HPDE6-E6E7 (cell line): ENCODE data around the gene PCYT1B.
A peak's percentile ranks its signal among the peaks of the same experiment; 100 is the strongest.
"Not testable (repeated sequence)": the region's sequence is repeated elsewhere in the genome, so short reads cannot be mapped to it uniquely, and the experiment has no call there.

Experiments
- DNase-seq: peaks from one replicate; pipeline ENCODE4 v3.0.0; 2011; ENCODE audit warnings: missing footprints; ENCODE audit errors: extremely low spot score

Gene PCYT1B

DNA sequence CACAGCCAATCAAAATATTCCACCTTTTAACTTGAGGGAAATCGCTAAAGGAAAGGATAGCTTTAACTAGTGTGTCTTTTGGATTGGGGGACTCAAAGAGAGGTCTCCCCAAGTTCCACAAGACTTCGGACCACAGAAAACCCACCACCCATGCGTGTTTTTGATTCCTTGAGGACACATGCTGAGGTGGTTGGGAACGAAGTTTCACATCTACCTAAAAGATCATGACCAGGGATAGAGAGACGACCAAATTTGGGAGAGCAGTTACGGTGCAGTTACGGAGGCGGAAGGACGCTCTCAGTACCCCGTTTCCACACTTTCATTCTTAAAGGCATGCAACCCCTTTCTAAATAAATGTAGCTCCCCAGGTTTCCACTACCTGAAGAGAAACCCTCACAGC, 1.1 kb downstream of the PCYT1B start:
- DNase-seq, result no peak

- no peak for DNase-seq
Measured at GRCh38 chrX:24643116-24643515, 4.0 kb downstream of the PCYT1B start.

DNA sequence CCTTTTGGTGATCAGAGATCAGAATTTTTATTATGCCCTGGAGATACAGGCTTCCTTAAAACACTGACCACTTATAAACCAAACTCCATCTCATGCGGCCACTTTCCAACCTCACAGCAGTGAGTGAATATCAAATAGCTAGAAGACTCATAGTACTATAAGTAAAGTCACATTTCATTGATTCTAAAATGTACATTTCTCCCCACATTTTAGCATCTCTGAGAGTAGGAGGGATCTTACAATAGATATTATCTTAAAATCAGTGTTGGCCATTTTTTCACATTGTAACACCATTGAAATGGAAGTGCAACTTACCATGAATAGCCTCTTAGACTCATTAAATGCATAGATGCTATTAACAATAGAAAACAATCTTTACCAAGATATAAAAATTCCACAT, 17.4 kb downstream of the PCYT1B start:
- DNase-seq, result no peak

- no peak for DNase-seq
Measured at GRCh38 chrX:24619647-24620046, 27.5 kb downstream of the PCYT1B start.

DNA sequence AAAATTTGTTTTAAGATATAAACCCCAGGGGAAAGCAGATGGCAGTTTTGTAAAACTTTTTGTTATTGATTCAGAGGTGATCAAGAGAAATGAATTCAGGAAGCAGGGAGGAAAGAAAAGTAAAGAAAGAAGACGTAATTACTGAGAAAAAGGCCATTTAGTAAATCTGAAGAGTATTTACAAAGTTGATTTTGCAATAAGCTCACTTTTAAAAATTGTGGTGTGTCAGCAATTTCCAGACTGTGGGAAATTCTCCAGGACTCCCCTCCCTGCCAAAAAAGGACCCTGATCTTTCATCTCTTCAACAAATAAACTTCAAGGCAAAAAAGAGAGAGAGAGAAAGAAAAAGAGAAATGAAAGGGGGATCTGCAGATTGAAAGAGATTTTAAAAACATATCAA, 36.6 kb downstream of the PCYT1B start:
- no peak for DNase-seq

DNA sequence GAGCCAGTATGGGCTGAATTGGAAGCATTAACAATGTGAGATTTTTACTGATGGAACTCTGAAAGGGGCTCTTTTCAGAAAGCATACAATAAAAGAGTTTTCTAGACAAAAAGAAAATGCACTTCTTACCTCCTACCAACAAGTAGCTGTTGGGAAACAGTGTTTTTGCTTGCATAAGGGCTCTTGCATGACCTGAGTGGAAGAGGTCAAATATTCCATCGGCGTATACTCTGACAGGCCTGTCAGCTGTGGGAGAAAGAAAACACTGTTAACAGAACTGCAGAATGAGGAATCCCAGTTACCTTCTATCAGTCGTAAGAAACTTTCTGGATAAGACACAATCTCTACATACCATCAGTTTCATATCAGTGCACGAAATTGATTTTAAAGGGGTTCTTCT, 39.5 kb downstream of the PCYT1B start:
- DNase-seq, result no peak

GRCh38 chrX:24605941-24606340, 41.2 kb downstream of the PCYT1B start:
- not testable (repeated sequence) for DNase-seq

- no peak for DNase-seq
Measured at GRCh38 chrX:24603191-24603590, 44.0 kb downstream of the PCYT1B start.

GRCh38 chrX:24601858-24602257, 45.3 kb downstream of the PCYT1B start:
- DNase-seq, result no peak

DNA sequence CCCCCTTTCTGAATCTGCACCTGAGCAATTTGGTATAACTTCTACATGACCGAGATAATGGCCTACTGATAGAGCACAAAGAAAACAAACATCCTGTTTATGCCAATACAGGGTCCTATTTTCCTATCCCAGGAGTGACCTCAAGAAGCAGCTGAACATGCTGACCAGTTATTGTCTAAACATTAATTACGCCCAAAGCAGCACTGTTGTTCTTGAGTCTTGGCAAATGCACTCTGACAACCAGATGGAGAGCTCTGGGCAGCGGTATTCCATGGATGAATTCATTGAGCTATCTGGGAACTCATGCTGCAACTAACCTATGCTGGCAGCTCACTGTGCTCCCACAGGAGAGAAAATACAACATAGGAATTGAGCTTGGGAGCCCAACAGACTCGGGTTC, 52.6 kb downstream of the PCYT1B start:
- DNase-seq, result no peak

- DNase-seq, result no peak
Measured at GRCh38 chrX:24590111-24590510, 57.0 kb downstream of the PCYT1B start.

- DNase-seq, result no peak
Measured at GRCh38 chrX:24577091-24577490, 70.1 kb downstream of the PCYT1B start.

DNA sequence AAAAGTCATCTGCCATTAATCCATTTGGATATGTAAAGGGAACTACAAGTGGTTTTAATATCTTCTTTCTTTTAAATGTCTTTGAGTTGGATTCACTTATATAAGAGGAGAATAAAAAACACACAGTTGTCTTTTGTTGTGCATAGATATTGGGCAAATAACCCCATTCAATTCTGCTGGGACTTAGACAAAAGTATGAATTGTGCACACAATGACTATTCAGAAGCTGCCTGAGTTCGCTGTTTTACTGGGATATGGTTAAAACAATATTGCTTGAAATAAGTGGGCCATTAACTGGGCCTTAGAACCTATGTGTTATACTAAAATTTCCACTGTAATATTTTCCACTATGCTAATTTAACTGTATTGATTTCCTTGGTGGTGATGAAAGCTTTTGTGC, 71.7 kb downstream of the PCYT1B start:
- no peak for DNase-seq

GRCh38 chrX:24574743-24575142, 72.4 kb downstream of the PCYT1B start:
- DNase-seq, result no peak

DNA sequence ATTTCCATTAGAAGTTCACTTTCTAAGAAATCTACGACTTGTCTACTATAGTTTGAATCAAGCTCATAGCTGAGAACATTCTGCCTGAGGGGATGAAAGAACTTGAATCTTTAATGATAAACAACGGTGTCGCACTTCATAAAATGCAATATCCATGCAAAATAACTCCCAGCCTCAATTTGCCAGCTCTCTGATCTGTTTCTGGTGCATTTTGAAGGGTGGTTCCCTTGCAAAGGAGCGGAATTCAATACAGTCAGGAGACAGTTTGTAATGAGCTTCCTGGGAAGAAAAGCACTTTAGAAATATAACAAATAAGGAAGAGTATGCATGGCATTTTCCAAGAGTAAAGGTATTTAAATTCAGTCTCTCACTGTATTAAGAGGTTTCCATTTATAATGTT, 80.0 kb downstream of the PCYT1B start:
- DNase-seq, result no peak

DNA sequence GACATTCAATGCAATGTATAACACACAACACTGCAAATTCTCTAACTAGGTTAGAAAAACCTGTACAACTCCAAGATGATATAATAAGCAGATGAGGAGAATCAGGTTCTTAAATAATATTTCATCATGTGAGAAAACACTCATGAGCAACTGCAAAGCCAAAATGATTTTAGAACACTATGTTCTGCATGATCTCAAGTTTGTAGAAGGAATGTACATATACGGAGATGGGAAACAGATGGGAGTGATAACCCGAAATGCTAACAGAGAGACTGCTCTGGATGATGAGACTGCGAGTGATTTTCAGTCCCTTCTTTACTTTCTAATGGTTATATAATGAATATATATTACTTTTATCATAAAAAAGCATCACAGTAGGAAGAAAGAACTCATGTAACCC, 80.9 kb downstream of the PCYT1B start:
- DNase-seq, result no peak

DNA sequence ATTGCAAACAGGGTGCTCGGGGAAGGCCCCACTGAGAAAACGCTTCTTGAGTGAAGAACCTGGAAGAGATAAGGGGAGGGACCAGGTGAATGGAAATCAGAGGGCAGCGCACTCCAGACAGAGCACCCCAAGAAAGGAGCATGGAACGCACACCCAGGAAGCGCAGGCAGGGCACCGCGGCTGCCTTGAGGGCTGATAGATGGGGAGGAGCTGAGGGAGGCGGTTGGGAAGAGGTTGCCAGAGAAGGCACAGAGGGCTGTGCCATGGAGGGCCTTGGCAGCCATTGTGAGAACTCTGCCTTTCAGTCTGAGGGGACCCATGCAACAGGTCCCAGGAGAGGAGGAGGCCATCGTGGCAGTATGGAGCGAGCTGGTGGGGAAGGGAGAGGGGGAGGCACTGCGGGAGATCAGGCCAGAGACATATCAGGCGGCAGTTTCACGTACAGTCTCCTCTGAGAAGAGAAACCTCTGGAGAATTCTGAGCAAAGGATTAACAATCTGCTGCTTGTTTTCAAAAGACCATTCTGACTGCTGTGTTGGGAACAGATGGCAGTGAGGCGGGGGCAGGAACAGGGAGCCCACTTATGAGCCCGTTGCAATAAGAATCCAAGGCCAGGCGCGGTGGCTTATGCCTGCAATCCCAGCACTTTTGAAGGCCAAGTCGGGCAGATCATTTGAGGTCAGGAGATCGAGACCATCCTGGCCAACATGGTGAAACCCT, 83.7 kb downstream of the PCYT1B start:
- no peak for DNase-seq

- DNase-seq, result peak; percentile 2
Measured at GRCh38 chrX:24561121-24561520, 86.0 kb downstream of the PCYT1B start.

- no peak for DNase-seq
Measured at GRCh38 chrX:24553011-24553410, 94.1 kb downstream of the PCYT1B start.

- DNase-seq, result no peak
Measured at GRCh38 chrX:24550166-24550565, 97.0 kb downstream of the PCYT1B start.

- DNase-seq, result no peak
Measured at GRCh38 chrX:24547961-24548360, 99.2 kb downstream of the PCYT1B start.

DNA sequence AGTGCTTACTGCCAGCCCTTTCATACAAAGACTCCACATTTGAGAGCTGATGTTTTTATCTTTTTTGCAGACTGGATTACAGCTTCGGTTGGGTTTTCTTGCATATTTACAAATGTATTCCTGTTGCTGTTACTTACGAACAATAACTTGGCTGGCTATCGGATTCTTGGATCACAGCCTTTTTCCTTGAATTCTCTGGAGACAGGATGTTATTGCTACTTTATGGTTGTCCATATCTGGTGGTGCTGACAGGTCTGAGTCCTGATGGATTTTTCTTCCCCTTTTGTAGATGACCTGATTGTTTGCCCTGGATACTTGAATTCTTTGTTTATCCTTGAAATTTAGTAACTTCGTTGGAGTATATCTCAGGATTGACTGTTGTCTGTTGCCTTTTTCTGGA, 104.4 kb downstream of the PCYT1B start:
- DNase-seq, result no peak

DNA sequence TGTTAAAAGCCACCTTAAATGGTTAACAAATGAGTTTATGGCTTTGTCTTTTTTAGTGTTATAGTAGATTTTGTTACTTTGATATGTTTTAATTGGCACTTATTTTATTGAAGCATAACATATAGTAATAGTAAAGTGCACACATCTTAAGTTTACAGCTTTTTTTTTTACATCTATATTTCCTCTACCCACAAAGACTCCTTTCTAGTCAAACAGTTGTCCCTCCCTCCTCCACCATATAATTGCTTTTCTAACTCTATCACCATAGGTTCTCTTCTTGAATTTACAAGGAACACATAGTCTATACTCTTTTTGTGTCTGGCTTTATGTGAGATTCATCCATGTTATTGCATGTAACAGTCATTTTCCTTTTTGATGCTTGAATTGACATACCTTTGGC, 110.6 kb downstream of the PCYT1B start:
- DNase-seq, result no peak

DNA sequence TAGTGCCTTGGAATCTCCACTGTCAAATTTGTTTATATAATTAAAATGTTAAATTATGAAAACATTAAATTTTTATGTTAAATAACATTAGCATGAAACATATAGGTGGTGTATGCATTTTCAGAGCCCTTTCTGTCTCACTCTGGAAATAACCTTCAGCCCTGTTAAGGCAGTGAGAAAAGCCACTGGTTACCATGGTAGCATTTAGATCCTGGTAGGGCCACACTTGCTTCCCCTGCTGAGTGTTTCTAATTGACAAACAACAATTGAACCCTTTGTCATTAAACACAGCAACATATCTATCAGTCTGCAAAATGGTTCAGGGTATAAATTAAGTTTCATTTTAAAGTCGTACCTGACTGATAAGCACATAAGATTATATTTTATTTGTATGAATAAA, 118.5 kb downstream of the PCYT1B start:
- DNase-seq, result no peak
